Stimulated activated CD4-positive, alpha-beta T cell treated with anti-CD3 and anti-CD28 coated beads, Interleukin-4, amount 100 ng/mL, for 48 hours (primary cell): ENCODE data around the gene KCTD17.

Experiments
- DNase-seq, 2 donors: peaks; one replicate each; pipeline ENCODE4 v3.0.0-alpha.2; 2020; ENCODE audit warnings: low read depth in 2 of 2

Gene KCTD17

GRCh38 chr22:37103656-37104452 is 52.3 kb downstream of the KCTD17 start:
- DNase-seq = no peak

DNA sequence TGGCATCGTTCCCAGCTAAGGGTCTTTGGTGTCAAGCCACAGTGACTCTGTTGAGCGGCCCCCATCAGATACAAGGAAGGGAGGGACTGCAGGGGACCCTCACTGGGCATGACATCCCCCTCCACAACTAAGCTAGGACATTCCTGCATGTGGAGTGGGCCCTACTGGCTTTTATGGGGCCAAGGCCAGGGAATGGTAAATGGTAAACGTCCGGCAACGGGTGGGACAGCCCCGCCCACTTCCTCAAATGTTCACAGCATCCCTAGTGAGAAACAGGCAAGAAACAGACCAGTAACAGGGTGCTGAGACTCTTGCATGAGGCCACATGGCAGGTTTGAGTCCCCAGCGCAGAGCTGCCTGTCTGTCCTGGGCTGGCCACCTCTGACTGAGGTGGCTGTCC is 53.6 kb downstream of the KCTD17 start:
- DNase-seq = no peak

- DNase-seq = no peak
These were observed 54.4 kb downstream of the KCTD17 start for GRCh38 chr22:37105990-37106389.

DNA sequence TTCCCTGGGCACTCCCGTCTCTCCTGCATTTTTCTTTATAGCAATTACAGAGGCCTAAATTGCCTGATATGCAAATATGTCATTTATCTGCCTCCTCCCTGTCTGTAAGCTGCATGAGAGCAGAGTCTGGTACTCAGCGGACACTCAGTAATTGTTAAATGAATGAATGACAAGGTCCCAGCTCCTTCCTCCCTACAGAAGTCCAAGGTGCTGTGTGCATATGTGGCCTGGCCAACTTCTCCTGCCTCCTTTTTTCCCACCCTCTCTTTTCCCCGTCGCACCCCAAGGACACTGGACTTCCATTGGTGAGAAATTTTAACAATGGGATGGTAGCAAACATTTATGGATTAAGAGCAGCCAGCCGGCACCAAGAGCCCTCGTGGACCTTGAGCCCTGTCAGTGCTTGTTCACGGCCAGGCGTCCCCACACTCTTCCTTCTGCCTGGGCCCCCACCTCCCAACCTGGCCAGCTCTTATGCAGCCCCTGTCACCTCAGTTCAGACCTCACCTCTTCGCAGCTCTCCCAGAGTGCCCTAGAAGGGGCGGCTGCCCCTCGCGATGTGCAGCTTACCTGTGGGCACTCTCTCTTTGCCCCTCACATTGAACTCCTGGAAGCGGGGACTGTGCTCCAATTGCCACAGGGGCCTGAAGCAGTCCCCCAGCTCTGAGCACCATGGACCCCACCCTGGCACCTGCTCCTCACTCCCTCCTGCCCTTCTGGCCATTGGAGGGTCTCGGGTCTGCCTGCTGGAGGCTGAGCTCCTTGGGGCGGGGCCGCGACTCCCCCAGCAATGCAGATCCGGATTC is 56.5 kb downstream of the KCTD17 start:
- DNase-seq = no peak

DNA sequence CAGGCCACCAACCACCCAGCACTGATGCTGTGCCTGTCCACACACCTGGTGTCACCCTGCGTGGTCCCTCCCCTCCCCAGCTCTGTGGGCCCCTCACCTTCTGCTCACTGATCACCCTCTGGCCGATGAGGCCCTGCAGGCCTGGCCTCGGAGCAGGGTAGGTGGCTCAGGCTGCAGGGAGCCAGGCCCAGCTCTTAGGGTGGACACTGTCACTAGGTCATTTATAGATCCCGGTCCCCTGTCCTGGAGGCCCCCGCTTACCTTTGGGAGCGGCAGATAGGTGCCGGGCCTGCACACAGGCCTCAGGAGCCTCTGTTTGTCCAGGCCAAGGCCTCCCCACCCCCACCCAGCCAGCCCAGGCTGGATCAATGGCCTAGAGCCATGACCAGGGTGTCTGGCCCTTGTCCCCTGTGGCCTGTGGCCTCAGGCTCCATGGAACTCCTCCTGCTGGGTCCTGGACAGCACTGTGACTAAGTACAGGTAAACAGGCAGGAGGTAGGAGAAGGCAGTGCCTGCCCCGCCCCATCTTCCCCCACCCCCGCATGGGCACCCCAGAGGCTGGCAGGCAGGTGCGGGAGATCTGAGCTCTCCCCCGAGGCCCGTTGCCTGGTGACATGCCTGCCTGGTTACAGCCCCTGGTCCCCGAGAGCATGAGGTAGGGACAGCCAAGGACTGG is 57.8 kb downstream of the KCTD17 start, which contains the start of gene TMPRSS6:
Gene TMPRSS6 (minus strand): TSS at position 472 of the 676 bp plus-strand sequence. CDS start 6,296 bp downstream, outside the sequence.
- no peak for DNase-seq

DNA sequence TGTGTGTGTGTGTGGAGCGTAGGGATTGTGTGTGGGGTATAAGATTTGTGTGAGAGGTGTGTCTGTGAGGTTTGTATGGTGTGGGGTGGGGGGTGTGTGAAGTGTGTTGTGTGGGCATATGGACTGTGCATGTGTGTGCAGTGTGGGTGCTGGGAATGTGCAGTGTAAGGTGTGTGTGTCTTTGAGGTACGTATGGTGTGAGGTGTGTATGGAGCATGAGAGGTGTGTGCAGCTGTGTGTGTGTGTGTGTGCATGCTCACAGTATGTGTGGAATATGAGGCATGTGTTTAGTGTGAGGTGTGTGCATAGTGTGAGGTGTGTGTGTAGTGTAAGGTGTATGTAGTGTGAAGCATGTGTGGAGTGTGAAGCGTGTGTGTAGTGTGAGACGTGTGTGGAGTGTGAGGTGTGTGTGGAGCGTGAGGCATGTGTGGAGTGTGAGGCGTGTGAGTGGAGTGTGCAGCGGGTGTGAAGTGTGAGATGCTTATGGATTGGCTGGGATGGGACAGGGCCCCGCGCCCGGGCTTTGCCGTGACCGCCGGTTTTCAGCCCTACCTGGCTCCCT is 59.7 kb downstream of the KCTD17 start:
- DNase-seq = no peak

- DNase-seq = no peak
These were observed 60.7 kb downstream of the KCTD17 start for GRCh38 chr22:37112084-37112728.
